GM21447 (cell line): ENCODE data around the gene CAV1.

Source experiments
- ATAC-seq: cut with Tn5 transposase; IDR thresholded peaks from one replicate; pipeline ENCODE4 v1.9.1; 2021; ENCODE audit not compliant: unreplicated experiment

CAV1 gene

DNA sequence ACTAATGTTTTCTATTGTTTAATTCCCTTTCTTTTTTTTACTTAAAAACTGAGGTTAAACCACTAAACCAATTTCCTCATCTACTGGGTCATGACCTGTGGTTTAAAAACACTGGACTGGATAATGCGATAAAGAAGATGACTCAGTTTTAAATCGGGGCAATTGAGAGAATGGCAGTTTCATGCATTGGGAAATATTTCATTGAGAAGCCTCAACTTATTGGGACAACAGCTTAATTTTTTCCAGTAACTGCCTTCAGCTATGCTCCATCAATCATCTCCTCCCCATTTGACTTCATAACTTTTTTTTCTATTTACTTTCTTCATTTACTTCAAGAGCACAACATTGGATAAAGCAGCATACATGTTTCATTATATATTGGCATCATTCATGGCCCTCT lies 85.4 kb downstream of the CAV1 start:
- ATAC-seq = no peak

- ATAC-seq = no peak
These were observed 85.9 kb downstream of the CAV1 start for GRCh38 chr7:116610721-116611120.
